HEK293T (cell line): ENCODE measurements around the gene STC2.

ENCODE experiments used
- FOXA1 ChIP-seq: fragments of 450-650 bp; IDR thresholded peaks from 2 replicates; pipeline ENCODE4 v1.6.1; 2016; ENCODE audit warnings: mild to moderate bottlenecking
- HDGF ChIP-seq: fragments of 450-650 bp; IDR thresholded peaks from 2 replicates; pipeline ENCODE4 v1.6.1; 2017; ENCODE audit warnings: antibody characterized with exemption, borderline replicate concordance
- SUZ12 ChIP-seq: fragments of 450-650 bp; IDR thresholded peaks from 2 replicates; pipeline ENCODE4 v1.6.1; 2016; ENCODE audit warnings: mild to moderate bottlenecking

- TF ChIP-seq SUZ12 (no peak), HDGF (no peak), FOXA1 (no peak)
Observed at GRCh38 chr5:173330338-173331206, 2.4 kb upstream of the STC2 start.
